ENCODE measurements around the gene SRC.
"Not testable (repeated sequence)": the region's sequence is repeated elsewhere in the genome, so short reads cannot be mapped to it uniquely, and the experiment has no call there.

SRC gene

GRCh38 chr20:37336369-37337207 is 9.4 kb upstream of the SRC start:
- no peak for DNase-seq (ENCODE audit: low read depth)

- no peak for DNase-seq (ENCODE audit: low read depth)
Measured at GRCh38 chr20:37337208-37337991, 8.5 kb upstream of the SRC start.

- DNase-seq (ENCODE audit: low read depth): not testable (repeated sequence)
Measured at GRCh38 chr20:37338380-37338779, 7.6 kb upstream of the SRC start.

- no peak for DNase-seq (ENCODE audit: low read depth)
Measured at GRCh38 chr20:37339208-37339607, 6.7 kb upstream of the SRC start.

GRCh38 chr20:37339764-37340109 is 6.2 kb upstream of the SRC start:
- DNase-seq (ENCODE audit: low read depth): not testable (repeated sequence)

- no peak for DNase-seq (ENCODE audit: low read depth)
Measured at GRCh38 chr20:37340998-37341397, 4.9 kb upstream of the SRC start.

GRCh38 chr20:37341632-37342031 is 4.3 kb upstream of the SRC start:
- DNase-seq (ENCODE audit: low read depth): no peak

GRCh38 chr20:37342231-37343177 is 3.4 kb upstream of the SRC start:
- no peak for DNase-seq (ENCODE audit: low read depth)

- no peak for DNase-seq (ENCODE audit: low read depth)
Measured at GRCh38 chr20:37343212-37343993, 2.5 kb upstream of the SRC start.

GRCh38 chr20:37343994-37344355 is 2.0 kb upstream of the SRC start:
- no peak for DNase-seq (ENCODE audit: low read depth)

- no peak for DNase-seq (ENCODE audit: low read depth)
Measured at GRCh38 chr20:37344506-37345338, 1.2 kb upstream of the SRC start.

GRCh38 chr20:37346236-37346534 is 245 bp downstream of the SRC start:
- DNase-seq (ENCODE audit: low read depth): no peak

- DNase-seq (ENCODE audit: low read depth): no peak
Measured at GRCh38 chr20:37346535-37347346, 801 bp downstream of the SRC start.

GRCh38 chr20:37347347-37347823 is 1.4 kb downstream of the SRC start:
- no peak for DNase-seq (ENCODE audit: low read depth)

GRCh38 chr20:37347891-37348791 is 2.2 kb downstream of the SRC start:
- no peak for DNase-seq (ENCODE audit: low read depth)

- no peak for DNase-seq (ENCODE audit: low read depth)
Measured at GRCh38 chr20:37348792-37349516, 3.0 kb downstream of the SRC start.

- no peak for DNase-seq (ENCODE audit: low read depth)
Measured at GRCh38 chr20:37349517-37350491, 3.9 kb downstream of the SRC start.
